ENCODE data around the gene ZNF775. TPM values are rescaled to one million over a fixed set of nuclear protein-coding genes. Genes with fewer than 3 reads are reported as not detected.

The ZNF775 gene
- total RNA-seq, 6 experiments from 2014 or later = 0.44 to 1.6 (median 0.96) TPM

- no peak overlapping the region for H3K4me3 ChIP-seq
- no peak for ATAC-seq
- intact Hi-C loops (cut with DNase I) = no loop called here
- H3K36me3 ChIP-seq = no peaks in the 10 kb centered on the region
- WGBS (ENCODE audit: insufficient coverage, low coverage, low lambda C conversion rate, missing lambda C conversion rate) = 43% methylated on average over 4 of the region's 4 CpGs
- no peak overlapping the region for H3K27ac ChIP-seq
- no peak for TF ChIP-seq CTCF (IDR thresholded peaks at IDR 0.05)
- no peak for TF ChIP-seq POLR2A (IDR thresholded peaks at IDR 0.05)
- no peaks in the 10 kb centered on the region for H3K4me1 ChIP-seq
- peak in 1 of 3 donors; percentile 8 for DNase-seq
- H3K9me3 ChIP-seq = no peaks in the 10 kb centered on the region
- H3K27me3 ChIP-seq = no peaks in the 10 kb centered on the region
Observed at GRCh38 chr7:150435047-150435389, 55.9 kb downstream of the ZNF775 start.

- Histone ChIP-seq H3K27me3 (no peaks in the 10 kb centered on the region), H3K4me1 (no peaks in the 10 kb centered on the region), H3K36me3 (no peaks in the 10 kb centered on the region), H3K9me3 (no peaks in the 10 kb centered on the region), H3K27ac (no peak overlapping the region), H3K4me3 (no peak overlapping the region)
- TF ChIP-seq CTCF (IDR thresholded peaks at IDR 0.05) (no peak), POLR2A (IDR thresholded peaks at IDR 0.05) (no peak)
- intact Hi-C loops (cut with DNase I) = no loop called here
- ATAC-seq = peak; percentile 38 to 66 (median 42)
- WGBS (ENCODE audit: insufficient coverage, low coverage, low lambda C conversion rate, missing lambda C conversion rate) = 46% methylated on average over 7 of the region's 8 CpGs
- peak in 1 of 3 donors; percentile 43 for DNase-seq
Observed at GRCh38 chr7:150435390-150436073, 56.4 kb downstream of the ZNF775 start.

DNA sequence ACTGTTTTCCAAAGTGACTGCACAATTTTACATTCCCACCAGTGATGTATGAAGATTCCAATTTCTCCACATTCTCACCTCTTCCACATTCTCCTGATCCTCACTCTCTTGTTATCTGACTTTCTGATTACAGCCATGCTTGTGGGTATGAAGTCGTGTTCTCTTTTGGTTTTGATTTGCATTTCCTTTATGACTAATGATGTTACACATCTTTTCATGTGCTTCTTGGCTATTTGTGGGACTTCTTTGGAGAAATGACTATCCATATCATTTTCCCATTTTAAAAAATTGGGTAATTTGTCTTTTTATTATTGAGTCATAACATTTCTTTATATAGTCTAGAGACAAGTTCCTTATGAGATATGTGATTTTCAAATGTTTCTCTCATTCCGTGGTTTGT, 60.8 kb downstream of the ZNF775 start:
- Histone ChIP-seq H3K36me3 (no peaks in the 10 kb centered on the region), H3K9me3 (peaks cover 0 to 4% (median 0%) of the 10 kb centered on the region in 4 donors), H3K4me1 (no peaks in the 10 kb centered on the region), H3K27me3 (no peaks in the 10 kb centered on the region), H3K27ac (no peak overlapping the region), H3K4me3 (no peak overlapping the region)
- 35% methylated on average over 2 of the region's 2 CpGs for WGBS (ENCODE audit: insufficient coverage, low coverage, low lambda C conversion rate, missing lambda C conversion rate)
- no peak for DNase-seq
- no peak for TF ChIP-seq CTCF (IDR thresholded peaks at IDR 0.05)
- no peak for TF ChIP-seq POLR2A (IDR thresholded peaks at IDR 0.05)
- no peak for ATAC-seq
- intact Hi-C loops (cut with DNase I) = loop anchor here in 1 of 2 donors (10.0 kb wide), 1 partner anchor 305 kb away; no protein-coding TSS in a partner anchor

- Histone ChIP-seq H3K36me3 (no peaks in the 10 kb centered on the region), H3K27me3 (no peaks in the 10 kb centered on the region), H3K27ac (no peak overlapping the region), H3K4me1 (peaks cover 0 to 6% (median 2%) of the 10 kb centered on the region in 4 donors), H3K4me3 (no peak overlapping the region), H3K9me3 (peaks cover 0 to 4% (median 0%) of the 10 kb centered on the region in 4 donors)
- intact Hi-C loops (cut with DNase I) = loop anchor here in 1 of 2 donors (10.0 kb wide), 1 partner anchor 303 kb away; no protein-coding TSS in a partner anchor
- DNase-seq = no peak
- TF ChIP-seq CTCF (IDR thresholded peaks at IDR 0.05) = no peak
- no peak for TF ChIP-seq POLR2A (IDR thresholded peaks at IDR 0.05)
- ATAC-seq = no peak
Observed at GRCh38 chr7:150441524-150441923, 62.4 kb downstream of the ZNF775 start.

All from right lobe of liver (tissue), 6 donors.